ENCODE measurements around the gene AGAP3. TPM values are rescaled to one million over a fixed set of nuclear protein-coding genes. Genes with fewer than 3 reads are reported as not detected.

Gene AGAP3
- total and polyA plus RNA-seq, 2 of the 4 experiments (the other 2 are of a cell fraction), result 35.3 to 93.9 TPM

DNA sequence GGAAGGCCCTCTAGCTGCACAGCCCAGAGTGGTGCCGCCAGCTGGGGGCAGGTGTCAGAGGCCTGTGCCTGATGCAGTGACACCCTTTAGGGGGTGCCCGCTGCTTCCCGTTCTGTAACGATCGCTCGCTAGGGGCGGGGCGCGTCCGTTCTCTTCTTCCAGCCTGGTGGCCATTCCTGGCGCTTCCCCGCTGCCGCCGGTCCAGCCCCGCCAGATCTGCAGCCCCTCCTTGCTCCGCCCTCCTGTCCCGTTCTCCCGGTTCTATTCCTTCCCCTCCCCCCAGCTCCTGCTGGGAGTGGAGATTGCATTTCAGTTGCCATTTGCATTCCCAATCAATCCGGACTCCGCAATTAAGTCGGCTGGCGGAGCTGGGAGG is 39.2 kb downstream of the AGAP3 start:
- Histone ChIP-seq H3K14ac (replicated peaks; ENCODE audit: low read depth, low read length) (no peak overlapping the region), H3K4me1 (ENCODE audit: control insufficient read depth, insufficient read depth, low read length) (no peaks in the 10 kb centered on the region), H3K18ac (ENCODE audit: low read depth, low read length) (no peak overlapping the region), H2AK5ac (ENCODE audit: low read depth, low read length) (no peak overlapping the region), H3K4ac (ENCODE audit: low read depth, low read length) (no peak overlapping the region), H4K20me1 (ENCODE audit: insufficient read depth, low read length) (peaks cover 32% of the 10 kb centered on the region), H2BK5ac (ENCODE audit: low read depth, low read length, poor library complexity, severe bottlenecking) (no peak overlapping the region), H3K27ac (ENCODE audit: insufficient read depth, low read length) (no peak overlapping the region), H4K8ac (ENCODE audit: low read depth in 2 of 2, low read length in 2 of 2) (no peak overlapping the region), H3K36me3 (ENCODE audit: control insufficient read depth, insufficient read depth, low read length) (peaks cover 67% of the 10 kb centered on the region), H3K9me1 (ENCODE audit: insufficient read depth, low read length) (no peaks in the 10 kb centered on the region), H4K91ac (ENCODE audit: insufficient read depth, low read depth, low read length) (no peak overlapping the region), H3K56ac (ENCODE audit: extremely low read depth, insufficient read depth, low read length) (no peak overlapping the region), H3K23ac (ENCODE audit: low read depth, low read length) (no peak overlapping the region), H3K79me1 (ENCODE audit: low read depth in 1 of 2, low read length in 2 of 2) (peaks cover 0 to 28% of the 10 kb centered on the region in 2 experiments; a peak in 3 of 4 replicates), H2BK20ac (ENCODE audit: low read depth, low read length) (no peak overlapping the region), H2BK15ac (ENCODE audit: low read depth, low read length) (no peak overlapping the region), H2AK9ac (replicated peaks; ENCODE audit: low read depth, low read length, poor library complexity) (peak overlapping the region; percentile 19), H2BK120ac (ENCODE audit: low read depth, low read length) (no peak overlapping the region), H3K9ac (ENCODE audit: low read depth, low read length) (no peak overlapping the region), H2AFZ (replicated peaks; ENCODE audit: low read length, poor library complexity) (peak overlapping the region; percentile 51), H3K4me2 (ENCODE audit: low read depth, low read length) (no peak overlapping the region), H3K27me3 (ENCODE audit: control insufficient read depth, insufficient read depth, low read length) (no peaks in the 10 kb centered on the region), H3K9me3 (ENCODE audit: control insufficient read depth, insufficient read depth, low read length) (no peaks in the 10 kb centered on the region), H4K5ac (ENCODE audit: low read depth, low read length) (no peak overlapping the region), H3K4me3 (ENCODE audit: insufficient read depth, low read depth, low read length) (no peak overlapping the region)
- TF ChIP-seq CHD1 (IDR thresholded peaks at IDR 0.05; ENCODE audit: low read depth, low read length), result no peak
- TF ChIP-seq RCOR1 (IDR thresholded peaks at IDR 0.05; ENCODE audit: insufficient replicate concordance, low read length), result no peak
- TF ChIP-seq, protein P1, sequence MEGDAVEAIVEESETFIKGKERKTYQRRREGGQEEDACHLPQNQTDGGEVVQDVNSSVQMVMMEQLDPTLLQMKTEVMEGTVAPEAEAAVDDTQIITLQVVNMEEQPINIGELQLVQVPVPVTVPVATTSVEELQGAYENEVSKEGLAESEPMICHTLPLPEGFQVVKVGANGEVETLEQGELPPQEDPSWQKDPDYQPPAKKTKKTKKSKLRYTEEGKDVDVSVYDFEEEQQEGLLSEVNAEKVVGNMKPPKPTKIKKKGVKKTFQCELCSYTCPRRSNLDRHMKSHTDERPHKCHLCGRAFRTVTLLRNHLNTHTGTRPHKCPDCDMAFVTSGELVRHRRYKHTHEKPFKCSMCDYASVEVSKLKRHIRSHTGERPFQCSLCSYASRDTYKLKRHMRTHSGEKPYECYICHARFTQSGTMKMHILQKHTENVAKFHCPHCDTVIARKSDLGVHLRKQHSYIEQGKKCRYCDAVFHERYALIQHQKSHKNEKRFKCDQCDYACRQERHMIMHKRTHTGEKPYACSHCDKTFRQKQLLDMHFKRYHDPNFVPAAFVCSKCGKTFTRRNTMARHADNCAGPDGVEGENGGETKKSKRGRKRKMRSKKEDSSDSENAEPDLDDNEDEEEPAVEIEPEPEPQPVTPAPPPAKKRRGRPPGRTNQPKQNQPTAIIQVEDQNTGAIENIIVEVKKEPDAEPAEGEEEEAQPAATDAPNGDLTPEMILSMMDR (conservative IDR thresholded peaks at IDR 0.05; ENCODE audit: low read depth, low read length), result no peak
- no peak for TF ChIP-seq RFX5 (IDR thresholded peaks at IDR 0.05; ENCODE audit: low read depth, low read length)
- no peak for TF ChIP-seq BHLHE40 (IDR thresholded peaks at IDR 0.05; ENCODE audit: low read depth, low read length)
- TF ChIP-seq, protein P2, sequence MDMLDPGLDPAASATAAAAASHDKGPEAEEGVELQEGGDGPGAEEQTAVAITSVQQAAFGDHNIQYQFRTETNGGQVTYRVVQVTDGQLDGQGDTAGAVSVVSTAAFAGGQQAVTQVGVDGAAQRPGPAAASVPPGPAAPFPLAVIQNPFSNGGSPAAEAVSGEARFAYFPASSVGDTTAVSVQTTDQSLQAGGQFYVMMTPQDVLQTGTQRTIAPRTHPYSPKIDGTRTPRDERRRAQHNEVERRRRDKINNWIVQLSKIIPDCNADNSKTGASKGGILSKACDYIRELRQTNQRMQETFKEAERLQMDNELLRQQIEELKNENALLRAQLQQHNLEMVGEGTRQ (IDR thresholded peaks at IDR 0.05; ENCODE audit: low read depth, low read length), result no peak
- no peak for TF ChIP-seq RAD21 (IDR thresholded peaks at IDR 0.05; ENCODE audit: low read length)
- TF ChIP-seq POLR2A (IDR thresholded peaks at IDR 0.05; ENCODE audit: low read depth, low read length), result no peak
- no peak for TF ChIP-seq SMC3 (IDR thresholded peaks at IDR 0.05; ENCODE audit: low read depth, low read length)
- TF ChIP-seq CEBPB (IDR thresholded peaks at IDR 0.05; ENCODE audit: low read depth, low read length), result no peak
- no peak for TF ChIP-seq FOS (IDR thresholded peaks at IDR 0.05; ENCODE audit: low read depth, low read length)
- TF ChIP-seq MXI1 (IDR thresholded peaks at IDR 0.05; ENCODE audit: borderline replicate concordance, low read depth, low read length), result no peak
- no peak for TF ChIP-seq MAZ (IDR thresholded peaks at IDR 0.05; ENCODE audit: borderline replicate concordance, low read depth, low read length)
- TF ChIP-seq, protein P3, sequence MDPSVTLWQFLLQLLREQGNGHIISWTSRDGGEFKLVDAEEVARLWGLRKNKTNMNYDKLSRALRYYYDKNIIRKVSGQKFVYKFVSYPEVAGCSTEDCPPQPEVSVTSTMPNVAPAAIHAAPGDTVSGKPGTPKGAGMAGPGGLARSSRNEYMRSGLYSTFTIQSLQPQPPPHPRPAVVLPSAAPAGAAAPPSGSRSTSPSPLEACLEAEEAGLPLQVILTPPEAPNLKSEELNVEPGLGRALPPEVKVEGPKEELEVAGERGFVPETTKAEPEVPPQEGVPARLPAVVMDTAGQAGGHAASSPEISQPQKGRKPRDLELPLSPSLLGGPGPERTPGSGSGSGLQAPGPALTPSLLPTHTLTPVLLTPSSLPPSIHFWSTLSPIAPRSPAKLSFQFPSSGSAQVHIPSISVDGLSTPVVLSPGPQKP (IDR thresholded peaks at IDR 0.05; ENCODE audit: borderline replicate concordance, low read depth, low read length), result no peak
- no peak for TF ChIP-seq NFE2L2 (IDR thresholded peaks at IDR 0.05; ENCODE audit: low read depth, low read length)
- no peak for TF ChIP-seq MAFK (IDR thresholded peaks at IDR 0.05; ENCODE audit: low read depth, low read length)
- ChIA-PET POLR2A (ENCODE audit: unreplicated experiment) (no interaction called here), CTCF (no interaction called here)
- dilution Hi-C loops (cut with HindIII; ENCODE audit: low sequenced_read_pairs, unreplicated experiment) (no loop called here), in situ Hi-C loops (cut with MboI; ENCODE audit: low sequenced_read_pairs) (loop anchor here (5.0 to 10.0 kb wide), 2 partner anchors 47 to 179 kb away; no protein-coding TSS in a partner anchor), intact Hi-C loops (cut with micrococcal nuclease) (no loop called here)
- ATAC-seq (ENCODE audit: low read depth), result no peak
- WGBS, 2 experiments (ENCODE audit: extremely low coverage in 2 of 2, insufficient read length in 1 of 2), result 54% methylated on average over 7 of the region's 22 CpGs; no CpG with 5 or more reads in 1 of the 2 experiments
- DNase-seq, result no peak
- BruUV-seq (replicated peaks), result no TSS peak
